Measurements from ENCODE around the gene MTCL1.

- TF ChIP-seq YY1 (IDR thresholded peaks at IDR 0.05; ENCODE audit: insufficient read depth, insufficient read length) (no peak), ZNF274 (IDR thresholded peaks at IDR 0.05; ENCODE audit: low read depth, low read length) (no peak)
These were observed 21.8 kb downstream of the MTCL1 start for GRCh38 chr18:8726963-8727705.

Measured in NT2/D1 (cell line).